ENCODE results near the gene GPX4.
A peak's percentile ranks its signal among the peaks of the same experiment; 100 is the strongest.
"Not testable (repeated sequence)": the region's sequence is repeated elsewhere in the genome, so short reads cannot be mapped to it uniquely, and the experiment has no call there.

GPX4 gene

GRCh38 chr19:1112268-1113029, 8.7 kb downstream of the GPX4 start:
- no peak for TF ChIP-seq CTCF (IDR thresholded peaks at IDR 0.05; ENCODE audit: insufficient read depth, low read length, missing control alignments)
- no peak for DNase-seq (ENCODE audit: low read depth, low spot score)
- no peak overlapping the region for H3K4me3 ChIP-seq (ENCODE audit: low read depth, low read length)
- ChIA-PET POLR2A (interaction anchor here (1.4 to 2.3 kb wide), 4 partner anchors 9 to 157 kb away, joined by 4 to 15 read pairs (median 6); partner anchors contain the start of genes CIRBP and GPX4), CTCF (interaction anchor here (1.1 to 6.0 kb wide), 20 partner anchors 9 to 131 kb away, joined by 3 to 97 read pairs (median 7); partner anchors contain the start of genes ATP5F1D and GPX4)

- DNase-seq (ENCODE audit: low read depth, low spot score), result peak; percentile 47
- ChIA-PET POLR2A (interaction anchor here (0.6 to 2.3 kb wide), 7 partner anchors 10 to 156 kb away, joined by 3 to 15 read pairs (median 5); partner anchors contain the start of genes CIRBP and GPX4), CTCF (interaction anchor here (0.7 to 6.0 kb wide), 32 partner anchors 9 to 130 kb away, joined by 3 to 97 read pairs (median 6); partner anchors contain the start of genes ATP5F1D and GPX4)
- peak; percentile 95 for TF ChIP-seq CTCF (IDR thresholded peaks at IDR 0.05; ENCODE audit: insufficient read depth, low read length, missing control alignments)
- no peak overlapping the region for H3K4me3 ChIP-seq (ENCODE audit: low read depth, low read length)
Observed at GRCh38 chr19:1113030-1113985, 9.5 kb downstream of the GPX4 start.

GRCh38 chr19:1113986-1114483, 10.2 kb downstream of the GPX4 start:
- POLR2A ChIA-PET, result interaction anchor here (0.6 to 2.3 kb wide), 6 partner anchors 11 to 155 kb away, joined by 3 to 15 read pairs (median 5); partner anchors contain the start of genes CIRBP and GPX4
- no peak overlapping the region for H3K4me3 ChIP-seq (ENCODE audit: low read depth, low read length)
- no peak for TF ChIP-seq CTCF (IDR thresholded peaks at IDR 0.05; ENCODE audit: insufficient read depth, low read length, missing control alignments)
- no peak for DNase-seq (ENCODE audit: low read depth, low spot score)
- CTCF ChIA-PET, result interaction anchor here (0.7 to 6.0 kb wide), 27 partner anchors 8 to 130 kb away, joined by 3 to 97 read pairs (median 7); partner anchors contain the start of genes ATP5F1D and GPX4

- H3K4me3 ChIP-seq (ENCODE audit: low read depth, low read length); DNase-seq (ENCODE audit: low read depth, low spot score); POLR2A ChIA-PET: not testable (repeated sequence)
- CTCF ChIA-PET, result interaction anchor here (1.1 to 6.0 kb wide), 4 partner anchors 10 to 85 kb away, joined by 3 to 97 read pairs (median 34); no protein-coding TSS in a partner anchor
Observed at GRCh38 chr19:1114728-1115127, 10.9 kb downstream of the GPX4 start.

GRCh38 chr19:1115646-1116420, 12.0 kb downstream of the GPX4 start:
- ChIA-PET CTCF (interaction anchor here (1.0 to 6.0 kb wide), 3 partner anchors 62 to 125 kb away, joined by 3 to 97 read pairs (median 4); no protein-coding TSS in a partner anchor), POLR2A (no interaction called here)
- TF ChIP-seq CTCF (IDR thresholded peaks at IDR 0.05; ENCODE audit: insufficient read depth, low read length, missing control alignments), result no peak
- DNase-seq (ENCODE audit: low read depth, low spot score), result no peak
- H3K4me3 ChIP-seq (ENCODE audit: low read depth, low read length), result no peak overlapping the region

Measured in AG04449 (cell line).